GM19025 (cell line): ENCODE data around the gene CEP131.

Experiments
- ATAC-seq: cut with Tn5 transposase; IDR thresholded peaks from one replicate; pipeline ENCODE4 v1.9.1; 2021; ENCODE audit warnings: mild to moderate bottlenecking, low read depth, moderate library complexity; ENCODE audit not compliant: unreplicated experiment

The CEP131 gene

GRCh38 chr17:81222906-81223761 is at the start of gene CEP131:
Gene CEP131, minus strand, starts transcription at chr17:81222965. Its CDS starts 2,909 bp downstream, at chr17:81220056.
- ATAC-seq, result peak; percentile 97

GRCh38 chr17:81271226-81271625 is 48.5 kb upstream of the CEP131 start:
- no peak for ATAC-seq

GRCh38 chr17:81270279-81270678 is 47.5 kb upstream of the CEP131 start:
- no peak for ATAC-seq

- no peak for ATAC-seq
Observed at GRCh38 chr17:81267390-81268067, 44.8 kb upstream of the CEP131 start.

GRCh38 chr17:81265576-81265975 is 42.8 kb upstream of the CEP131 start:
- ATAC-seq, result no peak

GRCh38 chr17:81264640-81265039 is 41.9 kb upstream of the CEP131 start:
- ATAC-seq, result no peak

- ATAC-seq, result no peak
Observed at GRCh38 chr17:81263371-81264181, 40.8 kb upstream of the CEP131 start.

GRCh38 chr17:81261582-81262336 is 39.0 kb upstream of the CEP131 start:
- no peak for ATAC-seq

- ATAC-seq, result no peak
Observed at GRCh38 chr17:81261096-81261495, 38.3 kb upstream of the CEP131 start.

- no peak for ATAC-seq
Observed at GRCh38 chr17:81260641-81261040, 37.9 kb upstream of the CEP131 start.

GRCh38 chr17:81260171-81260570 is 37.4 kb upstream of the CEP131 start:
- no peak for ATAC-seq

- ATAC-seq, result no peak
Observed at GRCh38 chr17:81259058-81259605, 36.4 kb upstream of the CEP131 start.

- no peak for ATAC-seq
Observed at GRCh38 chr17:81258292-81258691, 35.5 kb upstream of the CEP131 start.

GRCh38 chr17:81257533-81257932 is 34.8 kb upstream of the CEP131 start:
- ATAC-seq, result no peak

- ATAC-seq, result no peak
Observed at GRCh38 chr17:81256616-81257015, 33.9 kb upstream of the CEP131 start.

GRCh38 chr17:81254955-81255717 is 32.4 kb upstream of the CEP131 start:
- ATAC-seq, result no peak

- no peak for ATAC-seq
Observed at GRCh38 chr17:81253358-81254131, 30.8 kb upstream of the CEP131 start.

GRCh38 chr17:81252987-81253329 is 30.2 kb upstream of the CEP131 start:
- ATAC-seq, result no peak
